ENCODE data around the gene HTT-AS.

The HTT-AS gene

DNA sequence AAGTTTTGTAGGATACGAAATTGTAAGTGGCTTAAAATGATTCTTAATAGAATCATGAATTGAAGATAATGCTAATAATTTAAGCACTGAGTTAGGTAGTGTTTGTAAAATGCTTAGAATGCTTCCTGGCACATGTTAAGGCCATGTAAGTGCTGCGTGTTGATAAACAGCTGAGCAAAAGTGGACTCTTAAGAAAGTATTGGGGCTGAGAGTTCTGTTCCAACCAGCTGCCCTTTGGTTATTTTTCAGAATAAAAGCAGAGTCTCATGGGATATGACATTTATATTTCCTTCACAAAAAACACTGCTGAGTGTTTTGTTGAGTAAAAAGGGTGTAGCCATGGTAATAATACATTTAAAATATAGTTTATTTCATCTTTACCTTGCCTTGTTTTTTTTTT is 42.6 kb upstream of the HTT-AS start:
- no peak overlapping the region for H3K27ac ChIP-seq
- TF ChIP-seq ZFX (IDR thresholded peaks at IDR 0.05; ENCODE audit: borderline replicate concordance) (no peak), CTCF (IDR thresholded peaks at IDR 0.05) (no peak)

DNA sequence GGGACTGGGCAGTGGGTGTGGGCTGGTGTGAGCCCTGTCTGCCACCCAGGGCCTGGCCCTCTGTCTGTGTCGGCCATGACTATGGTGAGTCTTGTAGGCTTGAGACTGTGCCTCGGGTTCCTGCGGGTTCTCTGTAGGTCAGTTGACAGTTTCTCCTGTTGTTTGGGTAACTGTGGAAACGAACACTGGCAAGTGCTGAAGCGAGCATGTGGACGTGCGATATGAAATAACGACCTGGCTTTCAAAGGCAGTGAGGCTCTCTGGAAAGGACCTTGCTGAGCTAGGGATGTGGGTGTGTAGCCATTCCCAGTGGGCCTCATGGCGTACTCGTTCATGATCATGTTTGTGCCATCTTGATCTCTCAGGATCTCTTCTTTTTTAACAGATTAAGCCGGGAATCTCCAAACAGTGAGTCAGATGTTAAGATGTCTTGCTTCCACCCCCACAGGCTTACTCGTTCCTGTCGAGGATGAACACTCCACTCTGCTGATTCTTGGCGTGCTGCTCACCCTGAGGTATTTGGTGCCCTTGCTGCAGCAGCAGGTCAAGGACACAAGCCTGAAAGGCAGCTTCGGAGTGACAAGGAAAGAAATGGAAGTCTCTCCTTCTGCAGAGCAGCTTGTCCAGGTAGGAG is 41.4 kb upstream of the HTT-AS start:
- TF ChIP-seq CTCF (IDR thresholded peaks at IDR 0.05) (no peak), ZFX (IDR thresholded peaks at IDR 0.05; ENCODE audit: borderline replicate concordance) (no peak)
- no peak overlapping the region for H3K27ac ChIP-seq

DNA sequence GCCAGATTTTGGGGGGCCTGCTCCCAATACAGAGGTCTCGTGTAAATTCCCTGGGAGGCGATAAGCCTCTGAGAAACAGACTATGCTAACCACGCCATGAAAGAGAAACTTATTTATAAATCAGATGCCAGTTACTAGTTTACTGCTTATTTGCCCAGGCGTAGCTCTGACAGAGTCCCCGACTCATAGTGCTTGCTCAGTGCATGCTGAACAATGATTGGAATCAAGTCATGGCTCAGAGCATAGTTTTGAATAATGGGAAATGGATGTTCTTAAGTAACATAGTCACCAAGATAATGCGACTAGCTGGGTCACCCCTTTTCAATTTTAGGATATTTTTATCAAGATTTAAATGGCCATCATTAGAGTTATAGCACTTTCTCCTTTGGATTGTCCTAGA is 40.0 kb upstream of the HTT-AS start:
- no peak overlapping the region for H3K27ac ChIP-seq

GRCh38 chr4:3112609-3113469 is 38.5 kb upstream of the HTT-AS start:
- no peak for TF ChIP-seq ZFX (IDR thresholded peaks at IDR 0.05; ENCODE audit: borderline replicate concordance)
- no peak for TF ChIP-seq CTCF (IDR thresholded peaks at IDR 0.05)
- H3K27ac ChIP-seq, result no peak overlapping the region

More for the DNA sequence above, 40.0 kb upstream of the HTT-AS start:
- no peak for TF ChIP-seq ZFX (IDR thresholded peaks at IDR 0.05; ENCODE audit: borderline replicate concordance)
- TF ChIP-seq CTCF (IDR thresholded peaks at IDR 0.05), result no peak

DNA sequence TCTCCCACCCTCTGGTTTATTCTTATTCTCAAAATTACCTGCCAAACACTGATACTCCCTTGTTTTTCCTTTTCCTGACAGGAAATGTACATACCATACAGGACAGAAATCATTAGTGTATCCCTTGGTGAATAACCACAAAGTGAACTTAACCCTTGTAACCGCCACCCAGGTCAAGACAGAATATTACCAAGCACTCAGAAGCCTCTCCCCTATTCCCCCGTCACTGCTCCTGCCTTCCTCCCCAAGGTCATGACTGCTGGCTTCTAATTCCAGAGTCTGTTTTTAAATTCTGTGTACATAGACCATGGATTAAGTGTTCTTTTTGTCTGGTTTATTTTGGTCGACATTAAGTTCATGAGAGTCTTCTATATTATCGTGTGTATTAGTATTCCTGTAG is 37.9 kb upstream of the HTT-AS start:
- H3K27ac ChIP-seq, result no peak overlapping the region
- TF ChIP-seq ZFX (IDR thresholded peaks at IDR 0.05; ENCODE audit: borderline replicate concordance) (no peak), CTCF (IDR thresholded peaks at IDR 0.05) (no peak)

DNA sequence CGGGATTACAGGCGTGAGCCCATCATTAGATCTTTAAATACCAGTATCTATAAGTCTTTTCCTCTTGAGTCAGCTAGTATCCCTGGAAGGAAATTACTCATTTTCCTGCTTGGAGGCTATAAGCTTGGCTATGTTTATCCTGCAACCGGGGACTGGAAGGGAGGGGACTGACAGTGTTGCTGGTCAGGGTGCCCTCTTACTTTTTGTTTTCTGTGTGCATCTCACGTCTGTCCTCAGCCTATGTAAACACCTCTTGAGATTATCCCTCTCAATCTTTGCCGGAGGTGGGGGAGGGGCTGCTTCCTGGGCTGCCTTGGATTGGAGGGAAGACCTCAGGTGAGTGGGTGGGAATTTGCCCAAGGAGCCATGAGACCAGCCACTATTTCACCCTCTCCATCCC is 37.1 kb upstream of the HTT-AS start:
- TF ChIP-seq CTCF (IDR thresholded peaks at IDR 0.05) (no peak), ZFX (IDR thresholded peaks at IDR 0.05; ENCODE audit: borderline replicate concordance) (no peak)
- no peak overlapping the region for H3K27ac ChIP-seq

- H3K27ac ChIP-seq, result no peak overlapping the region
- TF ChIP-seq ZFX (IDR thresholded peaks at IDR 0.05; ENCODE audit: borderline replicate concordance) (no peak), CTCF (IDR thresholded peaks at IDR 0.05) (no peak)
Measured at GRCh38 chr4:3108211-3108610, 33.9 kb upstream of the HTT-AS start.
